H1 (cell line): ENCODE data around the gene CDK5RAP2. TPM values are rescaled to one million over a fixed set of nuclear protein-coding genes. Genes with fewer than 3 reads are reported as not detected.

Experiments
- CHD7 ChIP-seq: fragments of 300-600 bp; sonication (generic); IDR thresholded peaks from 2 replicates; pipeline ENCODE4 v1.7.1; 2012; ENCODE audit warnings: low read length, moderate library complexity, mild to moderate bottlenecking, inconsistent platforms; ENCODE audit not compliant: insufficient replicate concordance
- CREB1 ChIP-seq: IDR thresholded peaks from 2 replicates; pipeline ENCODE4 v1.6.1; 2012; ENCODE audit warnings: inconsistent platforms
- EGR1 ChIP-seq: IDR thresholded peaks from 2 replicates; pipeline ENCODE4 v1.6.1; 2011; ENCODE audit warnings: low read depth, low read length, borderline replicate concordance
- HDAC2 ChIP-seq, 2 experiments: fragments of 300-600 bp in 1 of 2; sonication (generic) in 1 of 2; IDR thresholded peaks; 2 replicates each; pipeline ENCODE4 v1.6.1; 2011 to 2012; ENCODE audit warnings: low read depth in 2 of 2, low read length in 2 of 2, mild to moderate bottlenecking in 2 of 2, moderate library complexity in 2 of 2, borderline replicate concordance in 1 of 2, inconsistent platforms in 1 of 2
- HDAC6 ChIP-seq: IDR thresholded peaks from one replicate; pipeline ENCODE4 v1.7.1; 2012; ENCODE audit warnings: low read depth, mild to moderate bottlenecking, inconsistent platforms, low read length, moderate library complexity
- SAP30 ChIP-seq: fragments of 300-600 bp; sonication (generic); IDR thresholded peaks from 2 replicates; pipeline ENCODE4 v1.7.1; 2012; ENCODE audit warnings: low read length, moderate library complexity, mild to moderate bottlenecking, inconsistent platforms; ENCODE audit not compliant: insufficient read depth, insufficient replicate concordance
- SP1 ChIP-seq: IDR thresholded peaks from 2 replicates; pipeline ENCODE4 v1.6.1; 2011; ENCODE audit warnings: low read depth, low read length
- SRF ChIP-seq: IDR thresholded peaks from 2 replicates; pipeline ENCODE4 v1.6.1; 2011; ENCODE audit warnings: mild to moderate bottlenecking, low read depth, low read length, moderate library complexity
- USF2 ChIP-seq: IDR thresholded peaks from 2 replicates; pipeline ENCODE4 v1.6.1; 2011; ENCODE audit warnings: low read length, improper control_type of control experiment
- polyA plus RNA-seq, 7 experiments: library from polyadenylated mRNA; depleted of rRNA in 3 of 7; stranded (reverse) in 5 of 7; unstranded in 2 of 7; fragments of >200 nt in 5 of 7; fragments of 200-250 nt in 2 of 7; gene quantifications; 1 replicate in 5 of 7; 2 replicates in 1 of 7; 4 replicates in 1 of 7; pipeline versions ENCODE4 v1.2.1 to v1.2.3, GENCODE V29; 2011 to 2013; ENCODE audit warnings: missing spikeins in 2 of 7, mixed read lengths in 2 of 7
- total RNA-seq: library from RNA; stranded (reverse); fragmentation: NEBNext Ultra II Directional; extraction: Animal tissue kit (Norgen Biotek cat#: 25700); gene quantifications from 2 replicates; pipeline ENCODE4 v1.2.1, GENCODE V29; 2021

The CDK5RAP2 gene
- total and polyA plus RNA-seq, 2 of the 8 experiments (the other 6 are each of a cell fraction or from before 2014, with no cell fraction given) = 19.8 to 49.4 TPM

- TF ChIP-seq CHD7 (no peak), EGR1 (no peak), SAP30 (no peak), HDAC6 (no peak), CREB1 (no peak), HDAC2 (IDR thresholded peaks at IDR 0.05; ENCODE audit: borderline replicate concordance in 1 of 2, low read depth in 2 of 2, low read length in 2 of 2) (no peak), USF2 (no peak), SP1 (no peak), SRF (no peak)
Observed at GRCh38 chr9:120571443-120572257, 8.3 kb downstream of the CDK5RAP2 start (continued).
